Aorta (tissue), 5 donors: Measurements from ENCODE around the gene ACSS1. TPM values are rescaled to one million over a fixed set of nuclear protein-coding genes. Genes with fewer than 3 reads are reported as not detected.

Source experiments
- ATAC-seq: fragments of 200-7000 bp; cut with Tn5 transposase; one replicate; pipeline ENCODE4 v1.9.1; 2022; ENCODE audit warnings: moderate library complexity; ENCODE audit not compliant: low FRiP score
- DNase-seq, 2 donors: peaks; one replicate each; pipeline ENCODE4 v3.0.0-alpha.2; 2020
- H3K27ac ChIP-seq, 2 donors: one replicate each; pipeline ENCODE4 v1.5.1; 2013; ENCODE audit warnings: low read length in 2 of 2, mild to moderate bottlenecking in 2 of 2, moderate library complexity in 2 of 2, control low read depth in 1 of 2, inconsistent platforms in 1 of 2, low read depth in 1 of 2
- H3K27me3 ChIP-seq, 2 donors: one replicate each; pipeline ENCODE4 v1.6.1; 2013; ENCODE audit warnings: control low read depth in 1 of 2, low read length in 1 of 2, mild to moderate bottlenecking in 1 of 2, moderate library complexity in 1 of 2; ENCODE audit not compliant: insufficient read depth in 2 of 2, control insufficient read depth in 1 of 2
- H3K36me3 ChIP-seq, 2 donors: one replicate each; pipeline ENCODE4 v1.6.1; 2013; ENCODE audit warnings: control low read depth in 1 of 2, low read length in 1 of 2, mild to moderate bottlenecking in 1 of 2; ENCODE audit not compliant: insufficient read depth in 2 of 2, control insufficient read depth in 1 of 2
- H3K4me1 ChIP-seq, 2 donors: one replicate each; pipeline ENCODE4 v1.6.1; 2013; ENCODE audit warnings: low read length in 2 of 2, control low read depth in 1 of 2, mild to moderate bottlenecking in 1 of 2, moderate library complexity in 1 of 2; ENCODE audit not compliant: insufficient read depth in 2 of 2, control insufficient read depth in 1 of 2
- H3K4me3 ChIP-seq, 2 donors: one replicate each; pipeline ENCODE4 v1.5.1; 2013; ENCODE audit warnings: low read length in 2 of 2, control low read depth in 1 of 2, mild to moderate bottlenecking in 1 of 2
- H3K9me3 ChIP-seq: one replicate; pipeline ENCODE4 v1.6.1; 2013; ENCODE audit warnings: mild to moderate bottlenecking, low read length; ENCODE audit not compliant: control insufficient read depth
- WGBS, 2 donors: extraction: QIAGEN DNeasy Blood & Tissue Kit; methylation state at CpG; one replicate each; pipeline ENCODE4 v1.1.7; 2013; 5-methylcytosine and 5-hydroxymethylcytosine counted together
- intact Hi-C, 2 donors: fragments of 100-400 bp; cut with DNase I; formaldehyde crosslinking; loops; one replicate each; pipeline versions ENCODE4 v1.14.2 to v1.15.0; 2022
- polyA plus RNA-seq, 2 donors: library from polyadenylated mRNA; stranded (reverse); fragments of 200-250 nt; gene quantifications; one replicate each; pipeline ENCODE4 v1.2.3, GENCODE V29; 2013
- total RNA-seq, 2 donors: library from RNA; stranded (reverse); fragmentation: NEBNext Ultra II Directional; extraction: Animal tissue kit (Norgen Biotek cat#: 25700); gene quantifications; one replicate each; pipeline ENCODE4 v1.2.1, GENCODE V29; 2021
- donor health status: healthy with polysubstance abuse.
- donor health status: Bipolar disorder and iron deficiency.
- donor health status: DM: no; HTN: no; CAD: no.
- donor health status: DM: no; HTN: no; CAD: no.
- donor health status: DM: yes; HTN: yes; CAD: no.

The ACSS1 gene
- total and polyA plus RNA-seq, 4 donors = 7.6 to 23.4 (median 18.3) TPM

GRCh38 chr20:24995741-24996448 lies 62.0 kb downstream of the ACSS1 start:
- 89 to 92% methylated on average over 9 of the region's 9 CpGs for WGBS, 2 donors
- intact Hi-C loops = loop anchor here (1.0 to 10.0 kb wide), 6 partner anchors 69 to 403 kb away; no protein-coding TSS in a partner anchor
- H3K27ac ChIP-seq = no peak overlapping the region
- no peaks in the 10 kb centered on the region for H3K36me3 ChIP-seq
- DNase-seq (no peak), ATAC-seq (no peak)
- H3K4me1 ChIP-seq = no peaks in the 10 kb centered on the region
- H3K9me3 ChIP-seq = no peaks in the 10 kb centered on the region
- H3K27me3 ChIP-seq = no peaks in the 10 kb centered on the region
- no peak overlapping the region for H3K4me3 ChIP-seq

DNA sequence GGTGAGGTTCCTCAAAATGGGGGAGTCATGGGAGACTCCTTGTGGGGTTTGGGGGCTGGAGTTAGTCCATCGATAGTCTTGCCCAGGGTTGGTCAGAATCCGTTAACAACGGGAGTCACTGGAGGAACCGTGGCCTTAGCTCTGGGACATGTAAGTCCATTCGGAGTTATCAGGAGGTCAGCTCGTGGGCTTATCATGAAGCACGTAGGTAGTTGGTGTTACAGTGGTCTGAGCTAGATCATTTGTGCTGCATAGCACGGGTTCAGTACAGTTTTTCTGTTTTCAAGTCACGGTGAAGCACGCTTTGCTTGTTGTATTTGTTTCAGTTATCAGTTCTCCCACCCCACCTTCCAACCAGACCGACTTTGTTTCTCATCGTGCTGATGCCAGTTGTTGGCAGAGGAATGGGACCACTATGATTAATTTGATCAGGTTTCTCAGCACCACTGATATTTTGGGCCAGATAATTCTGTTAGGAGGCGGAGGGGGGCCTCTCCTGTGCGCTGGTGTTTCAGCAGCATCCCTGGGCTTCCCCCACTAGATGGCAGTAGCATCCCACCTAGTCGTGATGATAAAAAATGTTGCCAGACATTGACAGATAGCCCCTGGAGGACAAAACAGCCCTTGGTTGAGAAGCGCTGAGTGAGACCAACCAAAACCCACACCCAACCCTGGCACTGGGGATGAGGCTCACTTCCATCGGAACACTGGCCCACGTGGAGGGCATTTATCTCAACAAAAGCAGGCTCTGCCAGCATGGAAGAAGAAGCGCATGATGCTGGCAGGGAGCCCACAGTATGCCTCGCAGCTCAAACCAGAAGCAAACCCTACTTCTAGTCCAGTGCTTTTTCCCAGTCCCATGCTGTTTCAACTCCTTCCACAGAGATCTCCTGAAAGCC lies 63.2 kb downstream of the ACSS1 start:
- peak; percentile 84 for ATAC-seq
- no peak overlapping the region for H3K27ac ChIP-seq

GRCh38 chr20:24994186-24994465 lies 63.8 kb downstream of the ACSS1 start:
- intact Hi-C loops = loop anchor here (1.0 to 10.0 kb wide), 7 partner anchors 71 to 405 kb away; partner anchors contain the start of gene ENTPD6 (in 2 of the 2)
- H3K27ac ChIP-seq = no peak overlapping the region
- WGBS, 2 donors = 64 to 66% methylated on average over 1 of the region's 1 CpG
- no peaks in the 10 kb centered on the region for H3K36me3 ChIP-seq
- no peak for DNase-seq
- no peaks in the 10 kb centered on the region for H3K9me3 ChIP-seq
- H3K4me3 ChIP-seq = no peak overlapping the region
- no peaks in the 10 kb centered on the region for H3K4me1 ChIP-seq
- ATAC-seq = no peak
- H3K27me3 ChIP-seq = no peaks in the 10 kb centered on the region

More for the DNA sequence above, 63.2 kb downstream of the ACSS1 start:
- H3K4me3 ChIP-seq = no peak overlapping the region
- no peaks in the 10 kb centered on the region for H3K9me3 ChIP-seq
- H3K36me3 ChIP-seq = no peaks in the 10 kb centered on the region
- H3K27me3 ChIP-seq = no peaks in the 10 kb centered on the region
- peak; percentile 84 to 88 for DNase-seq
- 34% methylated on average over 20 of the region's 20 CpGs for WGBS, 2 donors
- intact Hi-C loops = loop anchor here (1.0 to 10.0 kb wide), 8 partner anchors 71 to 404 kb away; partner anchors contain the start of gene ENTPD6 (in 2 of the 2)
- H3K4me1 ChIP-seq = no peaks in the 10 kb centered on the region

DNA sequence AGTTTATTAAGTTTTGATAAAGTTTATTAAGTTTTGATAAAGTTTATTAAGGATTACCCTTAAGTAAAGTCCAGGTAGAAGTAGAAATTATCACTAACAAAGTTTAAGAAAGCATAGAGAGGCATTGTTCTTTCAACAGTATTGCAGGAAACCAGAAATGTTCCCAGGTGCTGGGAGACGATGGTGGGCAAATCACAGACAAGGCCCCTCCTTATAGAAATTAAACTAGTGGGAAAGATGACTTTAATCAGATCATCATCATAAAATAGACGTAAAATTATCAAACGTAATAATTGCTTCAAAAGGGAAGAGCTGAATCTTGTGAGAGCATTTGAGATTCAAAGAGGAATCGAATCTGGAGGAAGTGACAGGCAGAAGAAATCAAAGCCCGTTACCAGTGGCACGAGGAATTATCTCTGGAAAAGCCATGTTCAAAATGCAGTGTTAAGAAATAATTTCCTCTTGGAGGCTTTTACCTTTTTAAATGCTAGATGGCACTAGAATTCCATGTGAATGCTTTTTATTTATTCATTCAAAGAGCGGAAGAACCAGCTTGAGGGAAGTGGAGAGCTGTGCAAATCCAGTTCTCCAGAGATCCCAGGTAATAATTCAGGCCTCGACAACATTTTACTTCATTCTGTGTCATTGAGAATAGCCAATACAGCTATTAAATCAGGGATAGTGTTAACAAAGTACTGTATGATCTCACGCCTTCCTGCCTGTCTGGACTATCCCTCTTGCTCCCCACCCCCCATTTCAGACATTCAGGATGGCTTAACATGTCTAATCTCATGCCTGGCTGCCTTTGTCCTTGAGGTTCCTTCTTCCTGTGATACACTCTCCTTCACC lies 64.4 kb downstream of the ACSS1 start:
- DNase-seq = no peak
- intact Hi-C loops = loop anchor here (1.0 to 10.0 kb wide), 9 partner anchors 72 to 405 kb away; partner anchors contain the start of genes ENTPD6 (in 2 of the 2) and ABHD12 (in 1 of the 2)
- Histone ChIP-seq H3K27ac (peak overlapping the region in 1 of 2 donors; percentile 90), H3K4me1 (no peaks in the 10 kb centered on the region), H3K36me3 (no peaks in the 10 kb centered on the region), H3K4me3 (peak overlapping the region; percentile 48 to 78), H3K9me3 (no peaks in the 10 kb centered on the region), H3K27me3 (no peaks in the 10 kb centered on the region)
- 19 to 21% methylated on average over 9 of the region's 9 CpGs for WGBS, 2 donors
- ATAC-seq = peak; percentile 66

- Histone ChIP-seq H3K9me3 (no peaks in the 10 kb centered on the region), H3K36me3 (no peaks in the 10 kb centered on the region), H3K4me1 (no peaks in the 10 kb centered on the region), H3K27me3 (no peaks in the 10 kb centered on the region), H3K27ac (peak within 1 kb of the TSS; percentile 90 to 97), H3K4me3 (peak within 1 kb of the TSS; percentile 48 to 78)
- 0 to 1% methylated on average over 62 to 69 of the region's 69 CpGs for WGBS, 2 donors
- ATAC-seq = peak; percentile 97
- intact Hi-C loops = loop anchor here (2.0 to 10.0 kb wide), 6 partner anchors 205 to 405 kb away; partner anchors contain the start of genes ENTPD6 (in 2 of the 2) and ABHD12 (in 1 of the 2)
- DNase-seq = peak; percentile 98 to 99
These were observed 65.3 kb downstream of the ACSS1 start, which contains the start of gene APMAP for GRCh38 chr20:24992487-24993205. Gene APMAP (minus strand): TSS chr20:24992751. CDS start chr20:24992688, 63 bp downstream.

DNA sequence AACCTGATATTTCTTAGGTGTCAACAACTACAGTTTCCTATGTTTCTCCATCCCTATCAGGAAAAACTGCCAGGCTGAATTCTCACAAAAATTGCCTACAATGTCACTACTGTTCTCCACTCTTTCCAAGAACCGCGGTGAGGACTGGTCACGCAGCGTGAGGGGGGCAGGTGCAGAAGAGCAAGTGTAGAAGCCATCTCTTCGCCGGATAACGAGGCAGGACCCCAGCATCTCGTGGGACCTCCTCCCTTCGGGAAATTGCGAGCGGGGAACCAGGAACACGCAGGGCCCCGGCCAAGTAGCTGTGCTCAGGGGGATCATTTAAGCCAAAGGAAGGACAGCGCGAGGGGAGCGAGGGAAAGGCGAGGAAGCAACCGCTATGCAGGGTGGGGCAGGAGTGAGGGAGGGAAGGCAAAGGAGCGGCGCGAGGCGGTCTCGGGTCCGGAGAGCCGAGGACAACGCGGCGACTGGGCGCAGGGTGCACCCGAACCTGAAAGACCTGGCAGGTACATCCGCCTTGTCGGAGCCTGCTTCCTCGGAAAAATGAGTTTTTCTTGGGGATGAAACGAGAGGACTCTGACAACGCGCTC lies 65.9 kb downstream of the ACSS1 start:
- no peaks in the 10 kb centered on the region for H3K27me3 ChIP-seq
- intact Hi-C loops = loop anchor here (2.0 to 10.0 kb wide), 6 partner anchors 205 to 405 kb away; partner anchors contain the start of genes ENTPD6 (in 2 of the 2) and ABHD12 (in 1 of the 2)
- peak overlapping the region; percentile 48 to 54 for H3K4me3 ChIP-seq
- no peaks in the 10 kb centered on the region for H3K36me3 ChIP-seq
- DNase-seq (no peak), ATAC-seq (peak; percentile 3)
- no peaks in the 10 kb centered on the region for H3K9me3 ChIP-seq
- H3K27ac ChIP-seq = peak overlapping the region in 1 of 2 donors; percentile 62
- WGBS, 2 donors = 0% methylated on average over 34 to 36 of the region's 36 CpGs
- no peaks in the 10 kb centered on the region for H3K4me1 ChIP-seq

DNA sequence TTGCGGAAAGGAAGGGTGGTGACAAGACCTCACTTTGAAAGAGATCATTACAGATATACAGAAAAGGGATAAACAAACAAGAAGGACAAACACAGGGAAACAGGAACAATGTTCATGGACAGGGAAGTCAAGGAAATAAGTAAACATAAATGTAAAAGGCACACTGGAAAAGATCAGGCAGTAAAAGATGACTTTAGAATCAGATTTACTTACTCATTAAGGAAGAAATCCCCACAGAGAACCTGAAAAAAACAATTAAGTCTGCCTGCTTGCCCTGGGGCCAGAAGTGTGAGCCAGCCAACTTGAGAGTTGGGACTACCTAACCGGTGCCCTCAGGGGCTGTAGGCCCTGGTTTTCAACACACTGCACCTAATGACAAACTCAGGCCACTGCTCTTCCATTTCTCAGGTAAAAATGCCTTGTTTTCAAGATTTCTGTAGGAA lies 67.1 kb downstream of the ACSS1 start:
- WGBS, 2 donors = 95 to 99% methylated on average over 2 of the region's 2 CpGs
- Histone ChIP-seq H3K27ac (no peak overlapping the region), H3K9me3 (no peaks in the 10 kb centered on the region), H3K27me3 (no peaks in the 10 kb centered on the region), H3K4me1 (no peaks in the 10 kb centered on the region), H3K4me3 (no peak overlapping the region), H3K36me3 (no peaks in the 10 kb centered on the region)
- intact Hi-C loops = loop anchor here (5.0 to 10.0 kb wide), 4 partner anchors 206 to 406 kb away; partner anchors contain the start of gene ENTPD6 (in 2 of the 2)
- no peak for DNase-seq
- no peak for ATAC-seq
